Ishikawa (cell line): ENCODE data around the gene KRT77.

Experiments
- CEBPB ChIP-seq: IDR thresholded peaks from 2 replicates; pipeline ENCODE4 v1.6.1; 2012
- CREB1 ChIP-seq: IDR thresholded peaks from 2 replicates; pipeline ENCODE4 v1.6.1; 2012; ENCODE audit warnings: low read depth
- EGR1 ChIP-seq: IDR thresholded peaks from 2 replicates; pipeline ENCODE4 v1.6.1; 2012
- EP300 ChIP-seq: IDR thresholded peaks from 2 replicates; pipeline ENCODE4 v1.6.1; 2012; ENCODE audit warnings: borderline replicate concordance
- FOXM1 ChIP-seq: IDR thresholded peaks from 2 replicates; pipeline ENCODE4 v1.6.1; 2012; ENCODE audit warnings: low read depth, borderline replicate concordance
- NFIC ChIP-seq: IDR thresholded peaks from 2 replicates; pipeline ENCODE4 v1.6.1; 2012
- RAD21 ChIP-seq: IDR thresholded peaks from 2 replicates; pipeline ENCODE4 v1.6.1; 2012; ENCODE audit warnings: low read depth
- TAF1 ChIP-seq: IDR thresholded peaks from 2 replicates; pipeline ENCODE4 v1.6.1; 2012; ENCODE audit warnings: low read depth, mild to moderate bottlenecking
- TCF12 ChIP-seq: IDR thresholded peaks from 2 replicates; pipeline ENCODE4 v1.6.1; 2012; ENCODE audit warnings: low read depth
- TEAD4 ChIP-seq: IDR thresholded peaks from 2 replicates; pipeline ENCODE4 v1.6.1; 2012
- YY1 ChIP-seq: IDR thresholded peaks from 2 replicates; pipeline ENCODE4 v1.6.1; 2012; ENCODE audit warnings: low read depth
- ZBTB7A ChIP-seq: IDR thresholded peaks from 2 replicates; pipeline ENCODE4 v1.6.1; 2012; ENCODE audit warnings: low read depth
- TF ChIP-seq, protein P1 (sequence below): IDR thresholded peaks from 2 replicates; pipeline ENCODE4 v1.6.1; 2012; ENCODE audit warnings: low read depth, mild to moderate bottlenecking
- TF ChIP-seq, protein P2 (sequence below): IDR thresholded peaks from 2 replicates; pipeline ENCODE4 v1.6.1; 2012
- TF ChIP-seq, protein P3 (sequence below): IDR thresholded peaks from 2 replicates; pipeline ENCODE4 v1.6.1; 2012

Gene KRT77

DNA sequence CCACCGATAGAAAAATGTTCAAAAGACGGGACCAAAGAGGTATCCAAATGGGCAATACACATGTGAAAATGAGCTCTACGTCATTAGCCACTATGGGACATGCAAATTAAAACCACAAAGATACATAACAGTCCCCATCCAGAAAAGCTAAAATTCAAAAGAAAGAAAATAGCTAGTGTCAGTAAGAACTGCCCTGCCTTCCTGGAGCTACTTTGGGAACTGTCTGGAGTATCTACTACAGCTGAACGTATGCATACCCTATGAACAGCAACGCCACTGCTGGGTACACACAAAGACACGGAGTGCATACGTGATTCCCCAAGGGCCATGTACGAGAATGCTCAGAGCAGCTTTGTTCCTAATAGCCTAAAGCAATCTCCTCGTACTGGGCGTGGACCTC, 25.8 kb upstream of the KRT77 start:
- TF ChIP-seq EP300, result no peak
- no peak for TF ChIP-seq CREB1
- TF ChIP-seq FOXM1, result no peak
- TF ChIP-seq CEBPB, result no peak
- TF ChIP-seq YY1, result no peak
- TF ChIP-seq TCF12, result no peak
- no peak for TF ChIP-seq TAF1
- TF ChIP-seq RAD21, result no peak
- TF ChIP-seq, protein P1, sequence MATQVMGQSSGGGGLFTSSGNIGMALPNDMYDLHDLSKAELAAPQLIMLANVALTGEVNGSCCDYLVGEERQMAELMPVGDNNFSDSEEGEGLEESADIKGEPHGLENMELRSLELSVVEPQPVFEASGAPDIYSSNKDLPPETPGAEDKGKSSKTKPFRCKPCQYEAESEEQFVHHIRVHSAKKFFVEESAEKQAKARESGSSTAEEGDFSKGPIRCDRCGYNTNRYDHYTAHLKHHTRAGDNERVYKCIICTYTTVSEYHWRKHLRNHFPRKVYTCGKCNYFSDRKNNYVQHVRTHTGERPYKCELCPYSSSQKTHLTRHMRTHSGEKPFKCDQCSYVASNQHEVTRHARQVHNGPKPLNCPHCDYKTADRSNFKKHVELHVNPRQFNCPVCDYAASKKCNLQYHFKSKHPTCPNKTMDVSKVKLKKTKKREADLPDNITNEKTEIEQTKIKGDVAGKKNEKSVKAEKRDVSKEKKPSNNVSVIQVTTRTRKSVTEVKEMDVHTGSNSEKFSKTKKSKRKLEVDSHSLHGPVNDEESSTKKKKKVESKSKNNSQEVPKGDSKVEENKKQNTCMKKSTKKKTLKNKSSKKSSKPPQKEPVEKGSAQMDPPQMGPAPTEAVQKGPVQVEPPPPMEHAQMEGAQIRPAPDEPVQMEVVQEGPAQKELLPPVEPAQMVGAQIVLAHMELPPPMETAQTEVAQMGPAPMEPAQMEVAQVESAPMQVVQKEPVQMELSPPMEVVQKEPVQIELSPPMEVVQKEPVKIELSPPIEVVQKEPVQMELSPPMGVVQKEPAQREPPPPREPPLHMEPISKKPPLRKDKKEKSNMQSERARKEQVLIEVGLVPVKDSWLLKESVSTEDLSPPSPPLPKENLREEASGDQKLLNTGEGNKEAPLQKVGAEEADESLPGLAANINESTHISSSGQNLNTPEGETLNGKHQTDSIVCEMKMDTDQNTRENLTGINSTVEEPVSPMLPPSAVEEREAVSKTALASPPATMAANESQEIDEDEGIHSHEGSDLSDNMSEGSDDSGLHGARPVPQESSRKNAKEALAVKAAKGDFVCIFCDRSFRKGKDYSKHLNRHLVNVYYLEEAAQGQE, result no peak
- no peak for TF ChIP-seq NFIC
- TF ChIP-seq, protein P2, sequence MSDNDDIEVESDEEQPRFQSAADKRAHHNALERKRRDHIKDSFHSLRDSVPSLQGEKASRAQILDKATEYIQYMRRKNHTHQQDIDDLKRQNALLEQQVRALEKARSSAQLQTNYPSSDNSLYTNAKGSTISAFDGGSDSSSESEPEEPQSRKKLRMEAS, result no peak
- TF ChIP-seq TEAD4, result no peak
- no peak for TF ChIP-seq ZBTB7A

DNA sequence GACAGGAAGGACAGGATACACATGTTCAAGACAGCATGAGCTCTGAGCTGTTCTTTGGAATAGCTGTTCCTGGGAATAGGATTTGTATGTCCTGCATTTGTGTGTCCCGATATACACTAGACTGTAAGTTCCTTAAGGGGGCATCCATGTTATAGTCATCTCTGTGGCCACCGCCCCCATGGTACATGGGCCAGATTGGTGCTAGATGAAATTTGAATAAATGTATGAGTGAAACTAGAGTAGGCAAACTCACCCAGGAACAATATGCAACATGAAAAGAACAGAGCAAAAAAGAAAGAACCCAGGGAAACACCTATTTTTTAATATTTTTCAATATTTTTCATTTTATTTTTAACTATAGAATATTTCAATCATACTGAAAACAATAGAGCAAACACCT, 25.1 kb upstream of the KRT77 start:
- TF ChIP-seq TEAD4 (no peak), EGR1 (no peak), CREB1 (no peak), NFIC (no peak), EP300 (no peak)
- TF ChIP-seq, protein P2, result no peak
- TF ChIP-seq, protein P1, result no peak
- TF ChIP-seq, protein P3, sequence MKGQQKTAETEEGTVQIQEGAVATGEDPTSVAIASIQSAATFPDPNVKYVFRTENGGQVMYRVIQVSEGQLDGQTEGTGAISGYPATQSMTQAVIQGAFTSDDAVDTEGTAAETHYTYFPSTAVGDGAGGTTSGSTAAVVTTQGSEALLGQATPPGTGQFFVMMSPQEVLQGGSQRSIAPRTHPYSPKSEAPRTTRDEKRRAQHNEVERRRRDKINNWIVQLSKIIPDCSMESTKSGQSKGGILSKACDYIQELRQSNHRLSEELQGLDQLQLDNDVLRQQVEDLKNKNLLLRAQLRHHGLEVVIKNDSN, result no peak

DNA sequence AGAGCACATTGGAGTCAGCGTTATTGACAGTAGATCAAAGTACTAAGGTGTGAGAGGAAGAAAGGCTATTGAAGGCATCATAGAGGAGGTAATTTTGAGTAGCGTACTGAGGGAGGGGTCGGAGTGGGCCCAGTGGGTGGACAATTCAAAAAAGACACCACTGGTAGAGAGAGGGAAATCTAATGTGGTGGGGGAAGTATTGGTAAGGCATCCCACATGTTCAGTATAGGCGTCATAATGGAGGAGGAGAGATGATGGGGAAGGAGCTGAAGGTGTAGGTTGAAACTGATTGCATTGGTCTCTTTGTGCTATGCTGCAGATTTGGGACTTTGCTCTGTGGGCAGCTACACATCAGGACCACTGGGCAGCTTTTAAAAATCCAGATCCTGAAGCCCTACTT, 23.7 kb upstream of the KRT77 start:
- TF ChIP-seq CEBPB (no peak), FOXM1 (no peak), TEAD4 (no peak), NFIC (no peak), EP300 (no peak), YY1 (no peak), TCF12 (no peak), TAF1 (no peak), ZBTB7A (no peak), RAD21 (no peak), CREB1 (no peak)
- TF ChIP-seq, protein P3, result no peak
- TF ChIP-seq, protein P2, result no peak
- TF ChIP-seq, protein P1, result no peak

DNA sequence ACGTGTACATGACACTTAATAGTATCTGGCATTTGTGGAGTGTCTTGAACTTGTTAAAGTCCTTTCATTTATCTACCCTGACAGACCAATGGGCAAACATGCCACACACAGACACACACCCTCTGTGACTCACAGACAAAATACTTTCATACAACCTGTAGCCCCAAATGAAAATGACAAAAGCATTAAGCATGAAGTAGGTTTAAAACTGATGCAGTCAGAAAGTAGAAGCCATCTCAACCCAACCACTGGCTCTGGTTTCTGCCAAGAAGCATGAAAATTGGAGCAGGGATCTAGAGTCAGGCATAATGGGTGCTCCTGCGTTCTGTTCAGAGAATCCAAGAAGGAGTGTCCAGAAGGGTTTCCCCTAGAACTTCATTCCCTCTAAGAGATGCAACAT, 23.1 kb upstream of the KRT77 start:
- TF ChIP-seq FOXM1 (no peak), RAD21 (no peak), TCF12 (no peak), EP300 (no peak), NFIC (no peak), TEAD4 (no peak)
- TF ChIP-seq, protein P2, result no peak
- TF ChIP-seq, protein P1, result no peak
